Measurements from ENCODE around the gene CDH26. TPM values are rescaled to one million over a fixed set of nuclear protein-coding genes. Genes with fewer than 3 reads are reported as not detected.

The CDH26 gene
- total RNA-seq, 2 experiments from 2014 or later = 1.0 to 1.7 TPM

DNA sequence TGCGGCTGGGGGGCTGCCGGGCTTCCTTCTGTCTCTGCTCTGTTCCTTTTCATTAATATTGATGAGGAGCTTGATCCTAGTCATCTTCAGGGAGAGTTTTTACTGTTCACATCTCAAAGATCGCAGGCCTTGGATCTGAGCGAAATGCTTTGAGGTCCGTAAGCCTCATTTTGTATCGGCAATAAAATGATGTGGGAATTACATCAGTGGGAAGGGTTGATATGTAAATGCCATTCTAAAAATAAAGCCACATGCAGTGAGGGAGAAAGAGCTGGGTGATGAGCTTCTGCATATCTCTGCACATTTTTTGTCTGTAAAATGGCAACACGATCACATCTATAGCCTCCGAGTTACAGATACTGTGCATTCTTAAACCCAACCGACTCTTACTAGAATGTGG is 24.9 kb downstream of the CDH26 start:
- no peaks in the 10 kb centered on the region for H3K9me3 Mint-ChIP-seq
- CTCF ChIA-PET = no interaction called here
- TF ChIP-seq CTCF (IDR thresholded peaks at IDR 0.05) = no peak
- H3K4me1 Mint-ChIP-seq (ENCODE audit: low read depth) = no peaks in the 10 kb centered on the region
- peaks cover 4% of the 10 kb centered on the region for H3K36me3 Mint-ChIP-seq (ENCODE audit: low read depth)
- no peak for DNase-seq
- no peak for ATAC-seq
- H3K4me3 Mint-ChIP-seq = no peak overlapping the region
- POLR2A ChIA-PET = no interaction called here
- H3K27ac Mint-ChIP-seq = no peak overlapping the region
- intact Hi-C loops (cut with micrococcal nuclease) = no loop called here
- no peaks in the 10 kb centered on the region for H3K27me3 Mint-ChIP-seq

- ChIA-PET POLR2A (no interaction called here), CTCF (no interaction called here)
- H3K27ac Mint-ChIP-seq = no peak overlapping the region
- peaks cover 4% of the 10 kb centered on the region for H3K36me3 Mint-ChIP-seq (ENCODE audit: low read depth)
- H3K9me3 Mint-ChIP-seq = no peaks in the 10 kb centered on the region
- DNase-seq = no peak
- H3K27me3 Mint-ChIP-seq = no peaks in the 10 kb centered on the region
- intact Hi-C loops (cut with micrococcal nuclease) = no loop called here
- no peaks in the 10 kb centered on the region for H3K4me1 Mint-ChIP-seq (ENCODE audit: low read depth)
- no peak for ATAC-seq
- no peak for TF ChIP-seq CTCF (IDR thresholded peaks at IDR 0.05)
- no peak overlapping the region for H3K4me3 Mint-ChIP-seq
Observed at GRCh38 chr20:59984541-59984940, 26.3 kb downstream of the CDH26 start.

DNA sequence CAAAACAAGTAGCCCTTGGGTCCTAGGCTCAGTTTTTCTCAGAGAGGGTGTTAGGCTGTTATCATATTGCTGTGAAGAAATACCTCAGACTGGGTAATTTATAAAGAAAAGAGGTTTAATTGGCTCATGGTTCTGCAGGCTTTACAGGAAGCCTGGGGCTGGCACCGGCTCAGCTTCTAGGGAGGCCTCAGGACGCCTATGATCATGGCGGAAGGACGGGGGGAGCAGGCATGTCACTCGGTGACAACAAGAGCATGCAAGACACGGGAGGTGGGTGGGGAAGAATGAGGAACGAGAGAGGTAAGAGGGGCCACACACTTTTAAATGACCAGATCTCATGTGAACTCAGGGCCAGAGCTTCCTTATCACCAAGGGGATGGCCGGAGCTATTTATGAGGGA is 26.9 kb downstream of the CDH26 start:
- POLR2A ChIA-PET = no interaction called here
- CTCF ChIA-PET = interaction anchor here (1.5 kb wide), 1 partner anchor 72 kb away, joined by 3 read pairs; no protein-coding TSS in a partner anchor
- H3K27me3 Mint-ChIP-seq = no peaks in the 10 kb centered on the region

DNA sequence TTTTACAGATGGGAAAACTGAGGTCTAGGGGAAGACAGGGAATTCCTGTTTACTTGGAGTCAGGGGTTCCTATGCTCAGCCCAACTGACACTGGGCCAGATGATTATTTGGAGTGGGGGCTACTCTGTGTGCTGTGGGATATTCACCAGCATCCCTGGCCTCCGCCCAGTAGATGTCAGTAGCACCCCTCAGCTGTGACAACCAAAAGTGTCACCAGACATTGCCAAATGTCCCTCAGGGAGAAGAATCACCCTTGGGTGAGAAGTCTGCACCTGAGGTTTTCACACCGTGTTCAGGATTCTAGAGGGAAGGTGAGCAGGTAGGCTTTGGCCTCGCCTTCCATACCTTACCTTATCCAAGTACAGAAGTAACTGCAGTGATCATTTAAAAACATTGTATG is 27.6 kb downstream of the CDH26 start:
- no peak for TF ChIP-seq CTCF (IDR thresholded peaks at IDR 0.05)
- H3K9me3 Mint-ChIP-seq = no peaks in the 10 kb centered on the region
- no peak overlapping the region for H3K27ac Mint-ChIP-seq
- no peaks in the 10 kb centered on the region for H3K4me1 Mint-ChIP-seq (ENCODE audit: low read depth)
- ATAC-seq (no peak), DNase-seq (peak; percentile 37)
- ChIA-PET POLR2A (no interaction called here), CTCF (interaction anchor here (1.5 kb wide), 1 partner anchor 71 kb away, joined by 3 read pairs; no protein-coding TSS in a partner anchor)
- no peaks in the 10 kb centered on the region for H3K27me3 Mint-ChIP-seq
- no peak overlapping the region for H3K4me3 Mint-ChIP-seq
- intact Hi-C loops (cut with micrococcal nuclease) = no loop called here
- peaks cover 5% of the 10 kb centered on the region for H3K36me3 Mint-ChIP-seq (ENCODE audit: low read depth)

More for the DNA sequence above, 26.9 kb downstream of the CDH26 start:
- intact Hi-C loops (cut with micrococcal nuclease) = no loop called here
- Mint-ChIP-seq H3K9me3 (no peaks in the 10 kb centered on the region), H3K36me3 (ENCODE audit: low read depth) (peaks cover 5% of the 10 kb centered on the region), H3K27ac (no peak overlapping the region), H3K4me3 (no peak overlapping the region), H3K4me1 (ENCODE audit: low read depth) (no peaks in the 10 kb centered on the region)
- no peak for ATAC-seq
- no peak for DNase-seq
- no peak for TF ChIP-seq CTCF (IDR thresholded peaks at IDR 0.05)

GRCh38 chr20:59987135-59987534 is 28.9 kb downstream of the CDH26 start:
- Mint-ChIP-seq H3K4me1 (ENCODE audit: low read depth) (no peaks in the 10 kb centered on the region), H3K9me3 (no peaks in the 10 kb centered on the region), H3K27me3 (no peaks in the 10 kb centered on the region), H3K4me3 (no peak overlapping the region), H3K36me3 (ENCODE audit: low read depth) (peaks cover 5% of the 10 kb centered on the region), H3K27ac (no peak overlapping the region)
- no peak for DNase-seq
- intact Hi-C loops (cut with micrococcal nuclease) = no loop called here
- POLR2A ChIA-PET = no interaction called here
- ATAC-seq = no peak
- CTCF ChIA-PET = no interaction called here
- no peak for TF ChIP-seq CTCF (IDR thresholded peaks at IDR 0.05)

Data from activated CD8-positive, alpha-beta T cell treated with anti-CD3 and anti-CD28 coated beads for 36 hours (primary cell).